ENCODE results near the gene OR6N2. TPM values are rescaled to one million over a fixed set of nuclear protein-coding genes. Genes with fewer than 3 reads are reported as not detected.

The OR6N2 gene
- total RNA-seq, 1 experiment from 2014 or later, result not detected

GRCh38 chr1:158800526-158800925, 19.5 kb upstream of the OR6N2 start:
- intact Hi-C loops (cut with micrococcal nuclease; ENCODE audit: unreplicated experiment), result no loop called here

GRCh38 chr1:158799689-158800088, 18.7 kb upstream of the OR6N2 start:
- CTCF ChIA-PET, result interaction anchor here (0.7 kb wide), 1 partner anchor 245 kb away, joined by 3 read pairs; no protein-coding TSS in a partner anchor
- POLR2A ChIA-PET (ENCODE audit: low non-redundant PET), result no interaction called here
- Histone ChIP-seq H3K4me3 (ENCODE audit: low read depth, low read length, poor library complexity, severe bottlenecking) (no peak overlapping the region), H3K27ac (ENCODE audit: low read depth, low read length, poor library complexity, severe bottlenecking) (no peak overlapping the region), H3K36me3 (ENCODE audit: insufficient read depth, low read length, poor library complexity, severe bottlenecking) (no peaks in the 10 kb centered on the region), H3K9me3 (ENCODE audit: low read depth, low read length, poor library complexity, severe bottlenecking) (no peaks in the 10 kb centered on the region), H3K27me3 (replicated peaks; ENCODE audit: insufficient read depth, low read depth, low read length, poor library complexity) (peaks cover 33% of the 10 kb centered on the region), H3K4me1 (ENCODE audit: insufficient read depth, low read length, poor library complexity, severe bottlenecking) (no peaks in the 10 kb centered on the region)
- no TSS peak for BruUV-seq (replicated peaks)
- TF ChIP-seq EZH2 (IDR thresholded peaks at IDR 0.05; ENCODE audit: borderline replicate concordance, low read depth, low read length, poor library complexity, severe bottlenecking), result no peak
- no peak for TF ChIP-seq CTCF (conservative IDR thresholded peaks at IDR 0.05; ENCODE audit: low read depth, low read length)
- no peak for DNase-seq (ENCODE audit: low spot score)
- intact Hi-C loops (cut with micrococcal nuclease; ENCODE audit: unreplicated experiment), result no loop called here

More at GRCh38 chr1:158800526-158800925, 19.5 kb upstream of the OR6N2 start:
- no peak overlapping the region for H3K4me3 ChIP-seq (ENCODE audit: low read depth, low read length, poor library complexity, severe bottlenecking)
- no TSS peak for BruUV-seq (replicated peaks)
- no peak for TF ChIP-seq CTCF (conservative IDR thresholded peaks at IDR 0.05; ENCODE audit: low read depth, low read length)
- TF ChIP-seq EZH2 (IDR thresholded peaks at IDR 0.05; ENCODE audit: borderline replicate concordance, low read depth, low read length, poor library complexity, severe bottlenecking), result no peak
- peaks cover 33% of the 10 kb centered on the region for H3K27me3 ChIP-seq (replicated peaks; ENCODE audit: insufficient read depth, low read depth, low read length, poor library complexity)
- no peak for DNase-seq (ENCODE audit: low spot score)
- H3K9me3 ChIP-seq (ENCODE audit: low read depth, low read length, poor library complexity, severe bottlenecking), result no peaks in the 10 kb centered on the region
- ChIA-PET CTCF (no interaction called here), POLR2A (ENCODE audit: low non-redundant PET) (no interaction called here)
- no peak overlapping the region for H3K27ac ChIP-seq (ENCODE audit: low read depth, low read length, poor library complexity, severe bottlenecking)
- no peaks in the 10 kb centered on the region for H3K4me1 ChIP-seq (ENCODE audit: insufficient read depth, low read length, poor library complexity, severe bottlenecking)
- H3K36me3 ChIP-seq (ENCODE audit: insufficient read depth, low read length, poor library complexity, severe bottlenecking), result no peaks in the 10 kb centered on the region

GRCh38 chr1:158798531-158798930, 17.5 kb upstream of the OR6N2 start:
- H3K36me3 ChIP-seq (ENCODE audit: insufficient read depth, low read length, poor library complexity, severe bottlenecking), result no peaks in the 10 kb centered on the region
- POLR2A ChIA-PET (ENCODE audit: low non-redundant PET), result no interaction called here
- intact Hi-C loops (cut with micrococcal nuclease; ENCODE audit: unreplicated experiment), result no loop called here
- TF ChIP-seq CTCF (conservative IDR thresholded peaks at IDR 0.05; ENCODE audit: low read depth, low read length), result no peak; the same call in 1 of the 2 replicates
- no peak for TF ChIP-seq EZH2 (IDR thresholded peaks at IDR 0.05; ENCODE audit: borderline replicate concordance, low read depth, low read length, poor library complexity, severe bottlenecking)
- no peak overlapping the region for H3K27ac ChIP-seq (ENCODE audit: low read depth, low read length, poor library complexity, severe bottlenecking)
- CTCF ChIA-PET, result no interaction called here
- H3K4me1 ChIP-seq (ENCODE audit: insufficient read depth, low read length, poor library complexity, severe bottlenecking), result no peaks in the 10 kb centered on the region
- no peak overlapping the region for H3K4me3 ChIP-seq (ENCODE audit: low read depth, low read length, poor library complexity, severe bottlenecking)
- no TSS peak for BruUV-seq (replicated peaks)
- peaks cover 33% of the 10 kb centered on the region for H3K27me3 ChIP-seq (replicated peaks; ENCODE audit: insufficient read depth, low read depth, low read length, poor library complexity)
- DNase-seq (ENCODE audit: low spot score), result no peak
- no peaks in the 10 kb centered on the region for H3K9me3 ChIP-seq (ENCODE audit: low read depth, low read length, poor library complexity, severe bottlenecking)

All from A673 (cell line).